Central memory CD4-positive, alpha-beta T cell (primary cell): Measurements from ENCODE around the gene ERO1B.
A peak's percentile ranks its signal among the peaks of the same experiment; 100 is the strongest.
"Not testable (repeated sequence)": the region's sequence is repeated elsewhere in the genome, so short reads cannot be mapped to it uniquely, and the experiment has no call there.

ENCODE experiments used
- DNase-seq: peaks from one replicate; pipeline ENCODE4 v3.0.0; 2022
- total RNA-seq, 3 experiments: gene quantifications; one replicate each; lab custom pipeline; 2026; lab: John Stamatoyannopoulos, UW

The ERO1B gene, protein sequence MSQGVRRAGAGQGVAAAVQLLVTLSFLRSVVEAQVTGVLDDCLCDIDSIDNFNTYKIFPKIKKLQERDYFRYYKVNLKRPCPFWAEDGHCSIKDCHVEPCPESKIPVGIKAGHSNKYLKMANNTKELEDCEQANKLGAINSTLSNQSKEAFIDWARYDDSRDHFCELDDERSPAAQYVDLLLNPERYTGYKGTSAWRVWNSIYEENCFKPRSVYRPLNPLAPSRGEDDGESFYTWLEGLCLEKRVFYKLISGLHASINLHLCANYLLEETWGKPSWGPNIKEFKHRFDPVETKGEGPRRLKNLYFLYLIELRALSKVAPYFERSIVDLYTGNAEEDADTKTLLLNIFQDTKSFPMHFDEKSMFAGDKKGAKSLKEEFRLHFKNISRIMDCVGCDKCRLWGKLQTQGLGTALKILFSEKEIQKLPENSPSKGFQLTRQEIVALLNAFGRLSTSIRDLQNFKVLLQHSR
- 10.1 to 62.5 (median 32.6) reads per million in 3 experiments for total RNA-seq

DNA sequence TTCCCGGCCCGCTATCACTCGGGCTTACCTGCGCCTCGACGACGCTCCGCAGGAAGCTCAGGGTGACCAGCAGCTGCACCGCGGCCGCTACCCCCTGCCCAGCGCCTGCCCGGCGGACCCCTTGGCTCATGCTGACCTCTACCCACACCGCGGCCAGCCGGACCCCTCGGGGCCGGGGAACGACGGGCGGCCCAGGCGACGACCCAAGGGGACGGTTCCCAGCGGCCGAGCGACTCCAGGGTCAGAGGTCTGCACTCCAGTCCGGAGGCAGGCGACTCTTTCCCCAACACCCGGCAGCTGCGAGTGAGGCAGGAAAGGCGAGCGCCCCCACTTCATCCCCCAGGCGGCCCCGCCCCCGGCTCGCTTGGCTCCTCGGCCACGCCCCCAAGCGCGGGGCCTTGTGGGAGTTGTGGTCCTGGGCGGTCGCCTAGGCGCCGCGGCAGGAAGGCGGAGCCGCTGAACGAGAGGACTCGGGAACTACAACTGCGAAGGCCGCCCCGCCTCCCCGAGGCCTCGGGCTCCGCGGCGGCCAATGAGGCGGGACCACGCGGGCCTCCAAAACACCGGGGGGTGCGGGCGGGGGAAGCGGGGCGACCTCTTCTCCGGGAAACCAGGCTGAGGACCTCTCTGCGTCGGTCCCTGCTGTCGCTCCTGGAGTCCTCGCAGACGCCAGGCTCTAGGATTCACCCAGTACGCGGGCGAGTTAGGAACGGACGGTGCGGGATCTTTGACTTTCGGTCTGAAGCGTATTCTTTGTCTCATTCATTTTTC lies at the start of gene ERO1B:
Gene ERO1B, minus strand, starts transcription at position 305 of the 771 bp plus-strand sequence. Its CDS starts 175 bp downstream, at position 130.
- DNase-seq = peak; percentile 95

DNA sequence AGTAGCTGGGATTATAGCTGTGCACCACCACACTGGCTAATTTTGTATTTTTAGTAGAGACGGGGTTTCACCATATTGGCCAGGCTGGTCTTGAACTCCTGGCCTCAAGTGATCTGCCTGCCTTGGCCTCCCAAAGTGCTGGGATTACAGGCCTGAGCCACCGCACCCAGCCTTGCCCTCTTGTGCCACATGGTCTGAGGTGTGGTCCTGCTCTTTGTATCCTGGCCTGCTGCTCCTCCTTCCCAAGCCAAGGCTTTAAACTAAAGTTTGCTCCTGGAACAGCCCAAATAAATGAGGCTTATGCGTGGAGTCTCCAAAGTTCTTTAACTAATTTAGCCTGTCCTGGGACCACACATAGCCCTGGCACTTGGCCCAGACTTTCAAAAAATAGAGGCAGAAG lies 49.7 kb upstream of the ERO1B start:
- not testable (repeated sequence) for DNase-seq

DNA sequence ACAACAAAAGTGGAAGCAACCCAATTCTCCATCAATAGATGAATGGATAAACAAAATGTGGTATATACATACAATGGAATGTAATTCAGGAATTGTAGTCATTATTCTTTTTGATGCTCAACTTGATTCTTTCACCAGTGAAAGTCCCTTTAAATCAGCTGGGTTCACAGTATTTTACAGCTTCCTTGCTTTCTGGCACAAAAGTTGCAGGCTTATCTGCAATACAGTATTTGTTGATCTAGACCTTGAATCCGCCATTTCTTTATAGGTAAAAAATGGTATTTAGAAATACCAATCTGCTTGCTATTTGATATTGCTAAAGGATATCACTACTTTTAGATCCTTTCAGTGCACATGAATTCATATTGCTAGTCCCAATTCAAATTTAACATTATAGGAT lies 44.7 kb upstream of the ERO1B start:
- no peak for DNase-seq

DNA sequence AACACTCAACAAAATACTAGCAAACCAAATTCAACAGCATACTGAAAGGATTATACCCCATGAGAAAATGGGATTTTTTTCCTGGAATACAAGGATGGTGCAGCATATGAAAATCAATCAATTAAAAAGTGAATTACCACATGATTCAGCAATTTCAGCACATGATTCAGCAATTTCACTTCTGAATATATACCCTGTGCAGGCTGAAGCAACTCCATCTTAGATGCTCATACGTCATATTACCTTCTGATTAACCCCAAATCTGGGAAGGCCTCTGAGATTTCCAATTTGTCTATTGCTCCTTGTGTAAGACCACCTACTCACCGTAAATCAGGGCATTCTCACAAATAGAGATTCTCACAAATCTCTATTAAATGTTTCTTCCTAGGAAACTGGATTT lies 43.8 kb upstream of the ERO1B start:
- DNase-seq = no peak

DNA sequence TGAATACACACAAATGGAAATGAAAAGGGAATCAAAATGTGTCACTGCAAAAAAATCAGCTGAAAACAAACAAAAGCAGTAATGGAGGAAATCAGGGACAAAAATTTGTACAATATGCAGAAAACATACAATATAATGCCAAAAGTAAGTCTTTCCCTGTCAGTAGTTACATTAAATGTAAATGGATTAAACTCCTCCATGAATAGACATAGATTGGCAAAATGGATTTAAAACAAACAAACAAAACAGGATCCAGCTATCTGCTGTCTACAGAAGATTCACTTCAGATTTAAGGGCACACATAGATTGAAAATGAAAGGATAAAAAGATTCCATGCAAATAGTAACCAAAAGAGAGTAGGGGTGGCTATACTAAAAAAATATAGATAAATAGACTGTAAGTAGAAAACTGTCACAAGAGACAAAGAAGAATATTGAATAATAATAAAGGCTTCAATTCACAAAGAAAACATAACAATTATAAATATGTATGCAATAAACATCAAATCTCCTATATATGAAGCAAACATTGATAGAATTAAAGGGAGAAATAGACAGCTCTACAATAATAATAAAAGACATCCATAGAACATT lies 42.2 kb upstream of the ERO1B start:
- DNase-seq = no peak

DNA sequence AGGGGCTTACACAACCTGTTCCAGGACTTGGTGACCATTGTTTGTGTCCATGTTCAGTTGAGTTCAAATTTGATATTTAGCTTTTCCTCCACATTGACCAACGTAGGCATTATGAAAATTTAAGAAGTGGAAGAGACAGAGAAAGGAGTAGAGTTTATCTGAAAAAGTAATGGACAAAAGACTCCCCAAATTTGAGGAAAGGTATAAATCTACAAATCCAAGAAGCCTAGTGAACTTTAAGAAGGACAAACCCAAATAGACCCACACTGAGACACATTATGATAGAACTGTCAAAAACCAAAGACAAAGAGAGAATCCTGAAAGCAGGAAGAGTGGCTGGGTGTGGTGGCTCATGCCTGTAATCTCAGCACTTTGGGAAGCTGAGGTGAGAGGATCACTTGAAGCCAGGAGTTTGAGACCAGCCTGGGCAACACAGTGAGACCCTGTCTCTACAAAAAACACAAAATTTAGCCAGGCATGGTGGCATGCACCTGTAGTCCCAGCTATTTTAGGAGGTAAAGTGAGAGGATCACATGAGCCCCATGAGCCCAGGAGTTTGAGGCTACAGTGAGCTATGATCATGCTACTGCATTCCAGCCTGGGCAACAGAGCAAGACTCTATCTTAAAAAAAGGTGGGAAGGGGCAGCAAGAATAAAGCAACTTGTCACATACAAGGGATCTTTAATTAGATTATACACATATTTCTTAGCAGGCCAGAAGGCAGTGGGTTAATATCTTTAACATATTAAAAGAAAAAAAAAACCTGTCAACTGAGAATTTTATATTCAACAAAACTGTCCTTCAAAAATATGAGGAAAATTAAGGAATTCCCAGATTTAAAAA lies 41.0 kb upstream of the ERO1B start:
- no peak for DNase-seq

DNA sequence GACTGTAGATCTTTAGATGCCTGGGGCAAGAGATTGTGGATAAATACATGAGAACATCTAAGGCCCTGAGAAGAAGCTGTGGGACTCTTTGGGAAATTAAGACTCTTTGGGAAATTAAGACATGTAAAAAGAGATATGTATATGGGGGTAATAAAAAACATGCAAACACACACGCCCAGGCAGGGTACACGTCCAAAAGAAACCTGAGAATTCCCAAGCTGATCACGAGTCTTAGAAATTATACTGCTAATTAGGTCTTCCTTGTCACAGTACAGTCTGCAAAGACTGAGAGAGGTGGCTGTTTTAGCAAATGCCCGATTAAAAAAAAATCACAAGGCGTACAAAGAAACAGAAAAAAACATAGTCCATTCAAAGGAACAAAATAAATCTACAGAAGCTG lies 39.3 kb upstream of the ERO1B start:
- no peak for DNase-seq

DNA sequence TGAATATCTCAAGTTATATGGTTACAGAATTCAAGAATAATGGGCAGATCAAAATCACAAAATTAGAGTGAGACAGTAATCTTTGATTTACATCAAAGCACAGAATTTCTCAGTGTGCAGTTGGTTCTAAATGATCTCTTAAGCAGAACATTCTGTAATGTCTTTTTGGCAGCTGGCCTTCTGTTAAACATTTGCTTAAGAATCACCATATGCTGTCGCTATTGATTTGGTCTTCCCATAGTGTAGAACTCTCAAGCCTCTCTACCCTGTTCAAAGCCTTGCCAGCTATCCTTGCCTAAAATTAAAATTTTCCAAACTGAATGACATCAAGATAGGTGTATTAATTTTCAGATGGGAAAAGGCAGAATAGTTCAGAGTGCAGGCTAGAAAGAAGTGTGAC lies 38.9 kb upstream of the ERO1B start:
- no peak for DNase-seq

DNA sequence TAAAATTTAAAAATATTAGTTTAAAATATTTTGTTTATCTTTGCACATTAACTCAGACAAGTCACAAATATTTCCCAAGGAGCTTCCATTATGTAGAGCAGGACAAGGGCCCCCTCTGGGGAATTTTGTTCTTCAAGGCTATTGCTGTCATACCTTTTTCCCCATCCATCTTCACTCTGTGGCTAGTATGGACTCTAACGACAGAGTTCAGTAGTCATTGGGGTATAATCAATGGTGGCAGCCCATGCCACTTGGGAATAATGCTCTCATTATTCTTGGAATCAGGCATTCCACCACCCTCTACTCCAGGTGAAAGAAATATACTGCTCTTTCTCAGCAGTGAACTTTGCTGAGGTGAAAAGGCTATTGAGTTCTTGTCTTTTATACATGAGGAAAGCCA lies 38.5 kb upstream of the ERO1B start:
- no peak for DNase-seq

DNA sequence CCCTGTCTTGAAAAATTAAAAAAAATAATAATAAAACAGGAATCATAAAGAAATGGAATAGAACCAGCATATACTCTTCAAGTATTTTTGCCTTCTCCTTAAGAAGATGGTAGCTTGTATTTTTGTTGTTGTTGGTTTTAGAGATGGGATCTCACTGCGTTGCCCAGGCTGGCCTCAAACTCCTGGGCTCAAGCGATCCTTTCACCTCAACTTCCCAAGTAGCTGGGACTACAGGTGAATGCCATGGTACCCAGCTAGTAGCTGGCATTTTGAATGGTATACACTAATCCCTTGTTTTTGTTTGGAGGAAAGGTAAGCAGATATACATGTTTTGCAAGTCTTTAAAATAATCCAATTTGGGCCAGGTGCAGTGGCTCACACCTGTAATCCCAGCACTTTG lies 34.7 kb upstream of the ERO1B start:
- DNase-seq = no peak

DNA sequence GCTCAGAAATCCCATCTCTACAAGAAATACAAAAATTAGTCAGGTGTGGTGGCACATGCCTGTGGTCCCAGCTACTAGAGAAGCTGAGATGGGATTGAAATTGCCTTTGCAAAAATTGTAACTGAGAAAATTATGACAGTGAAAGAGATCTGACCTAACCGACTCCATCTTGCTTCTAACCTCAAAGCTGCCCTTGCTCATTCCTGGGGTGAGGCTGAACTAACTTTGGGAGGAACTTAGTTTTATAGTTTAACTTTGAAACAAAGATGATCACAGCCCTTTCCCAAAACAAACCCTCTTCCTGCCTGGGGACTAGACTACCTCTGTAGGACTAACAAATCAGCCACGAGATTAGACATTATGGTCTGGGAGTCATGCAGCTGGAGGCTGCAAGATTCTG lies 33.8 kb upstream of the ERO1B start:
- no peak for DNase-seq

DNA sequence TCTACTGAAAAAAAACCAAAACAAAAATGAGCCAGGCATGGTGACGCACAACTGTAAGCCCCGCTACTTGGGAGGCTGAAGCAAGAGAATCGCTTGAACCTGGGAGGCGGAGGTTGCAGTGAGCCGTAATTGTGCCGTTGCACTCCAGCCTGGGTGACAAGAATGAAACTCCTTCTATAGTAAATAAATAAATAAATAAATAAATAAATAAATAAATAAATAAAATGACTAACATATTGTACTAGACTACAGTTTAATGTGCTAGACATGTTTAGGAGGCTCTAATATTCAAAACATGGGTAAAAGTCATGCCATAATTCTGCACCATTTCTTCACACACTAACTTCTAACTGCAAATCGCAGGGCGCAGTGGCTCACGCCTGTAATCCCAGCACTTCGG lies 33.3 kb upstream of the ERO1B start:
- no peak for DNase-seq

DNA sequence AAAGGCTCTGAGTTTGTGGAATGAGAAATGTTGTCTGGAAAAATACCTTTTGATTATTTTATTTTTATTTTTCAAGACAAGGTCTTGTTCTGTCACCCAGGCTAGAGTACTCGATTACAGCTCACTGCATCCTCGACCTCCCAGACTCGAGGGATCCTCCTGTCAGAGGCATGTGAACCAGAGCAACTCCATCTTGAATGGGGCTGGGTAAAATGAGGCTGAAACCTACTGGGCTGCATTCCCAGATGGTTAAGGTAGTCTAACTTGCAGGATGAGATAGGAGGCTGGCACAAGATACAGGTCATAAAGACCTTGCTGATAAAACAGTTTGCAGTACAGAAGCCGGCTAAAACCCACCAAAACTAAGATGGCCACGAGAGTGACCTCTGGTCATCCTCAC lies 32.3 kb upstream of the ERO1B start:
- DNase-seq = not testable (repeated sequence)

DNA sequence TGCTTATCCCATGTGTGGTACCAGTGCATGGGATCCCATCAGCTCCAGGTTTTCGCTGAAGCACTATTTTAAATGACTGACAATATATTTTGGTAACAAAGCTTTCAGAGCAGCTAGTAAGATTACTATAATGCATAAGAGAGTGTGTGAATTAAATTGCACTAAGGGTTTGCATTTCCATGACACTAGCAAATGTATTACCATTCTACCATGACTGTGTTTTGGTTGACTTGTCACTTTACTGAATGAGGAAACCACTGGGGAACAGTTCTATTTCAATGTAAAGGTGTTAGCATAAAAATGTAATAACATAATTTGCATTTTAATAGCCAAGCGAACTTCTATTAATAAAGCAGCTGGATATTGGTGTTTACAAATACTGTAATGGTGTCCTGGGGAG lies 31.7 kb upstream of the ERO1B start:
- no peak for DNase-seq

DNA sequence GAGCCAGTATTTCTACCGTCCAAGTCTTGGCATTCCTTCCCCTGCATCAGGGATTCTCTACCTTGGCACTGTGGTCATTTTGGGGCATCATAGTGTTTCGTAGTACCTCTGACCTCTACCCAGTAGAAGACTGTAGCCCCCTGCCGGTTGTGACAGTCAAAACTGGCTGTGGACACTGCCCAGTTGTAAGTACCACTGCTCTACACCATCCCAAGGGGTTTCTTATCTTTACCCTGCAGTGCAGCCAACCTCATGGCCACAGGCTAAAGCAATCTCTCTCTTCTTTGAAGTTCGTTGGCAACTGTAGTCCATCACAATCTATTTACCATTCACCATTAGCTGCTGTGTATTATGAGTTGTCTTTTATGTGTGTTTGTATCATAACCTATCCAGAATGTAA lies 29.3 kb upstream of the ERO1B start:
- DNase-seq = no peak

DNA sequence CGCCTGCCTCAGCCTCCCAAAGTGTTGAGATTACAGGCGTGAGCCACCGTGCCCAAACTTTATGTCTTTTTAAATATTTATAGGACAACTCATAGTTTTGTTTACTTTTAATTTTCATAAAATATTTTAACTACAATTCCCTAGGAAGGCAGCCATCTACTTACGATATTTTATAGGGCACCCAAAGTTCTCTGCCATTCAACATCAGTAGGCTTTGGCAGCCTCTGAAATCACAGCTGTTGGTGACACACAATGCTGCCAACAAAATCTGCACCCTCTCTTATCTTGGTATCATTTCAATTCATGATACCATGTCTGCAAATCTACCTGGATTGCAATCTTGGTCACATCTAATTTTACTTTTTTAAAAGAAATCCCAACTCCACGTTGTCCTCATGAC lies 27.1 kb upstream of the ERO1B start:
- DNase-seq = no peak

DNA sequence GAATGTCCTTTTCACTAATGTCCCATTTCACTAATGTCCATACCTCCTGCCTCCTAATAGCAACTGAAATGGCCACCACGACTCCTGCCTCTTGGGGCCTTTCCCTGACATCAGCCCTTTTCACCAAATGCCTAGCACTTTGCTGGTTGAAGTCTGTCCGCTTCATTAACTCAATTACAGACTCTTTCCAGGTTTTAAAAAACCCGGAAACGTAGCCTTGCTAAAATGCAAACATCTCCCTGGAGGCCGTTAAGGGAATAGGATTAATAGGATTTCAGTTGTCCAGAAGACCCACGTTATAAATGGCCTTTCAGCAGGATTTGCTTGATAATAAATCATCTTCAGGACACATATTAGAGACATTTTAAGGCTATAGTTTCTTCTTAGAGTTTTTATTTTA lies 25.7 kb upstream of the ERO1B start:
- no peak for DNase-seq

DNA sequence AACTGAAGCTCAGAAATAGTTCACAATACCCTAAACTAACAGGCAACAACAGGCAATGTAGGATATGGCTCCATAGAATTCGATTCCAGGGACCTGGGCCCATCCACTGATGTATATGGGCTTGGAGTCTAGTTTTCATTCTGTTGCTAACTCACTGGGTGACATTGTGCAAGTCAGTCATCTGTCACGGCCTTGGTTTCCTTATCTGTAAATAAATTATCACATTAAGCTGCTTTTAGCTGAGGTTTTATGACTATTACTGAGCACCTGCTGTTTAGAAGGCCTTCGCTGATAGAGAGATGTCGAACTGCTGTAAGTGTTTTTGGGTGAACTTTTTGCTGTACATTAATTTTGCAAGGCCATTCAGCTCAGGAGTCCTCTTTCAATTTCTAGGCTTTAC lies 22.9 kb upstream of the ERO1B start:
- no peak for DNase-seq

DNA sequence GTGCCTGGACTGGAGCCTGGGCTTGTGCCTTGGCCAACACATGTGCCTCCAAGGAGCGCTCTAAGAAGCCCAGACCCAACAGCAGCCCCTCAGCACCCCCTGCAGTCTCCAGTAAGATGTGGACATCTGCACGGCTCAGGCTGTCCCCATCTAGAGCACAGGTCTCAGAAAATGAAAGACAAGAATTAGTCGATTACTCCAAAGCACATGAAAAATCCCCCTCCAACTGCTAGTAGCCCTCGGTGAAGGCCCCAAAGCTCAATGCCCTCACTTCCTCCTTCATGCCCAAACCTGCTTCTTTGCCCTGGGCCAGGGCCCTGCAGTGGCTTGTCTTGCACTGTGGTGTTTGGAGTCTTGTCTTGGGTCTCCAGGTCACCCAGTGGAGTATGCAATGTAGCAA lies 21.9 kb upstream of the ERO1B start:
- no peak for DNase-seq

DNA sequence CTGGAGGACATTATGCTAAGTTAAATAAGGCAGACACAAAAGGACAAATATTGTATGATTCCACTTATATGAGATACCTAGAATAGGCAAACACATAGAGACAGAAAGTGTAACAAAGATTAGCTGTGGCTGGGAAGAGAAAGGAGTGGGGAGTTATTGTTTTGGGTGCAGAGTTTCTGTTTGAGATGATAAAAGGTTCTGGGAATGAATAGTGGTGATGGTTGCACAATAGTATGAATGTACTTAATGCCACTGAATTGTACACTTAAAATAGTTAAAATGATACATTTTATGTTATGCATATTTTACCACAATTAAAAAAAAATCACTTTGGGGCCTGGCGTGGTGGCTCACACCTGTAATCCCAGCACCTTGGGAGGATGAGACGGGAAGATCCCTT lies 21.2 kb upstream of the ERO1B start:
- no peak for DNase-seq

DNA sequence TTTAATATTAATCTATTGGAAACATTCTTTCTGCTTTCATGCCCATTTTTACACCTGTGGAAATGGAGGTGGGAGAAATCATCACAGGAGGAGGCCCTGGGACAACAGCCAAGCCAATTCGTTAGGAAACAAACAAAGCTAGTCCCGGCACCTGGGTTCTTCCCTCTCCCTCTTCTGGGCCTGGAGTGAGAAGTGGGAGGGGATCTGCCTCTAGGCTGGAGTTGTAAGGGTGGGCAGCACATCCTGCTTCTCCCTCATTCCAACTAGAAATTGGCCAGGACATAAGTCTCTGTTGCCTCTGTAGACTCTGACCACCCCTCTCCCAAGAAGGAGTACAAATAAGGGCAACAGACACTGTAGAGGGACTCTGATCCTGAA lies 20.2 kb upstream of the ERO1B start:
- DNase-seq = no peak

DNA sequence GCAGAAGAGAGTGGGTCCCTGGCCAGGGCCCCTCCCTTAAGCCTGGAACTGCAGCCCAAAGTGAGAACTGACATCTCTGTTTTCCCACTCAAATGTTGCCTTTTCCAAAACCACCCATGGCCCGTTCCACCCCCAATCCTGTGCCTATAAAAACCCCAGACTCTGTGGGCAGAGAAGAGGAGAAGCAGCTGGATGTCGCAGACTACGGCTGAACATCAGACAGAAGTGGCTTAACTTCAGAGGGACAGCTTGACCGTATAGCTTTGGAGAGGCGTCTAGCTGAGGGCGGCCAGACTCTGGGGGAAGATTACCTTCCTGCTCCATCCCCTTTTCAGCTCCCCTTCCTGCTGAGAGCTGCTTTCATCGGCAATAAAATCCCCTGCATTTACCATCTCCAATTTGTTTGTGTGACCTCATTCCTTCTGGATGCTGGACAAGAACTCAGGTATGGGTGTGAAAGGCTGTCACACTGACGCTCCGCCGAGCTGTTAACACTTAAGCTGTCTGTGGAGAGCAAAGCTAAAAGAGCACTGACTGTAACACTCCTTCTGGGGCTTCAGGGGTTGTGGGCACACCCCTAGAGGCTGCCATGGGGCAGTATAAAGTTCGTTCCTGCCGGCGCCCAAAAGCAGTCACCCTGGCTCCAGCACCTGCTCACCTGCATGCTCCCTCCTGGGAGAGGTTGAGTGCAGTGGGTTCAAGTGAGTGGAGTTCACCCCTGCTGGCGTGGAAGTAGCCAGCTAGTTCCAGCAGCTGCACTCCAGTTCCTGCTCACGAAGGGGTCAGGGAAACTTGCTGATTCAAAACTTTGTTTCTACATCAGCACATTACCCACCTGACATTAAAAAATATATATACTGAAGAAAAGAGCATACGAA lies 19.6 kb upstream of the ERO1B start:
- DNase-seq = no peak
